GM19099 (cell line): Measurements from ENCODE around the gene DPP4.

Experiments
- POLR2A ChIP-seq: IDR thresholded peaks from 3 replicates; pipeline ENCODE4 v1.6.1; 2011; ENCODE audit warnings: low read depth; ENCODE audit not compliant: insufficient read length; ENCODE audit errors: extremely low read depth

The DPP4 gene

GRCh38 chr2:162092658-162093556 is 18.9 kb upstream of the DPP4 start:
- no peak for TF ChIP-seq POLR2A

- TF ChIP-seq POLR2A, result no peak
Observed at GRCh38 chr2:162092008-162092390, 18.0 kb upstream of the DPP4 start.

GRCh38 chr2:162091325-162092007 is 17.5 kb upstream of the DPP4 start:
- TF ChIP-seq POLR2A, result no peak

GRCh38 chr2:162090109-162090508 is 16.1 kb upstream of the DPP4 start:
- no peak for TF ChIP-seq POLR2A

GRCh38 chr2:162086904-162087303 is 12.9 kb upstream of the DPP4 start:
- no peak for TF ChIP-seq POLR2A

- no peak for TF ChIP-seq POLR2A
Observed at GRCh38 chr2:162085090-162085891, 11.3 kb upstream of the DPP4 start.

GRCh38 chr2:162084536-162084935 is 10.5 kb upstream of the DPP4 start:
- no peak for TF ChIP-seq POLR2A

- no peak for TF ChIP-seq POLR2A
Observed at GRCh38 chr2:162082681-162083080, 8.7 kb upstream of the DPP4 start.

- TF ChIP-seq POLR2A, result no peak
Observed at GRCh38 chr2:162082036-162082435, 8.0 kb upstream of the DPP4 start.

- no peak for TF ChIP-seq POLR2A
Observed at GRCh38 chr2:162079514-162079913, 5.5 kb upstream of the DPP4 start.

GRCh38 chr2:162075689-162076132 is 1.7 kb upstream of the DPP4 start:
- TF ChIP-seq POLR2A, result no peak

- no peak for TF ChIP-seq POLR2A
Observed at GRCh38 chr2:162074928-162075688, 1.1 kb upstream of the DPP4 start.

GRCh38 chr2:162074632-162074895 is 549 bp upstream of the DPP4 start:
- TF ChIP-seq POLR2A, result no peak

- TF ChIP-seq POLR2A, result no peak
Observed at GRCh38 chr2:162072976-162073887, 783 bp downstream of the DPP4 start.
